Measurements from ENCODE around the gene ICA1. TPM values are rescaled to one million over a fixed set of nuclear protein-coding genes. Genes with fewer than 3 reads are reported as not detected.

The ICA1 gene
- total RNA-seq, 1 experiment from 2014 or later, result 28.8 TPM

- H3K27me3 Mint-ChIP-seq (ENCODE audit: low read depth), result no peaks in the 10 kb centered on the region
- no peak for DNase-seq
- Histone ChIP-seq H3K79me1 (ENCODE audit: insufficient read depth, low read depth, low read length, poor library complexity, severe bottlenecking) (no peaks in the 10 kb centered on the region), H2BK120ac (ENCODE audit: low read depth, low read length, poor library complexity, severe bottlenecking) (no peak overlapping the region), H3K56ac (ENCODE audit: insufficient read length, low read depth, low read length) (no peak overlapping the region), H2AFZ (ENCODE audit: low read length) (no peak overlapping the region), H4K8ac (replicated peaks; ENCODE audit: insufficient read length, low read depth, low read length) (no peak overlapping the region), H3K23me2 (ENCODE audit: insufficient read length, low read depth, low read length, poor library complexity, severe bottlenecking) (no peaks in the 10 kb centered on the region), H3K27ac (ENCODE audit: insufficient read length, low read depth, low read length) (no peak overlapping the region), H3K79me2 (ENCODE audit: insufficient read depth, low read length) (no peaks in the 10 kb centered on the region), H3K23ac (ENCODE audit: insufficient read length, low read depth, low read length) (no peak overlapping the region), H3K4me2 (ENCODE audit: insufficient read depth, insufficient read length, low read length) (no peak overlapping the region), H3K4ac (ENCODE audit: low read depth, low read length) (no peak overlapping the region), H4K5ac (ENCODE audit: insufficient read length, low read depth, low read length) (no peak overlapping the region), H3K4me1 (ENCODE audit: insufficient read depth, low read length) (no peaks in the 10 kb centered on the region), H2AK5ac (ENCODE audit: insufficient read length, low read length) (no peak overlapping the region), H3T11ph (ENCODE audit: low read length) (no peak overlapping the region), H2BK12ac (ENCODE audit: insufficient read length, low read depth, low read length) (no peak overlapping the region), H4K91ac (ENCODE audit: insufficient read length, low read depth, low read length) (no peak overlapping the region), H3K9ac (ENCODE audit: extremely low read depth, insufficient read length, low read length) (no peak overlapping the region), H2BK20ac (ENCODE audit: low read depth, low read length, poor library complexity, severe bottlenecking) (no peak overlapping the region), H4K20me1 (ENCODE audit: control insufficient read depth, insufficient read depth, insufficient read length) (no peaks in the 10 kb centered on the region), H3K9me3 (ENCODE audit: control insufficient read depth, low read depth, low read length) (no peaks in the 10 kb centered on the region), H3K27me3 (ENCODE audit: insufficient read depth, low read length) (no peaks in the 10 kb centered on the region), H3K14ac (ENCODE audit: insufficient read depth, low read length) (no peak overlapping the region), H2BK5ac (ENCODE audit: insufficient read length, low read length) (no peak overlapping the region), H3K18ac (ENCODE audit: insufficient read length, low read depth, low read length) (no peak overlapping the region), H2BK15ac (ENCODE audit: low read depth, low read length) (no peak overlapping the region)
- H3K36me3 Mint-ChIP-seq (ENCODE audit: insufficient read depth in 1 of 3, low read depth in 3 of 3), result no peaks in the 10 kb centered on the region; a peak in 3 of 7 replicates
- no peak overlapping the region for H3K4me3 Mint-ChIP-seq
- H3K27ac Mint-ChIP-seq, result no peak overlapping the region
- H3K4me1 Mint-ChIP-seq, result no peaks in the 10 kb centered on the region
- H3K9me3 Mint-ChIP-seq, result no peaks in the 10 kb centered on the region
- no peak for TF ChIP-seq CTCF (conservative IDR thresholded peaks at IDR 0.05)
- no CpG with 5 or more reads among the region's 5 CpGs for WGBS (ENCODE audit: extremely low coverage, insufficient read length, low lambda C conversion rate)
These were observed 63.8 kb downstream of the ICA1 start for GRCh38 chr7:8197994-8198698.

Data from H9 (cell line).